Activated CD8-positive, alpha-beta T cell treated with anti-CD3 and anti-CD28 coated beads, Interleukin-2, amount 10 ng/mL, durations not matched to agents 7 days and 5 days (primary cell): ENCODE measurements around the gene PSMD12. TPM values are rescaled to one million over a fixed set of nuclear protein-coding genes. Genes with fewer than 3 reads are reported as not detected.
"Not testable (repeated sequence)": the region's sequence is repeated elsewhere in the genome, so short reads cannot be mapped to it uniquely, and the experiment has no call there.

ENCODE experiments used
- ATAC-seq: fragments of 150-1000 bp; cut with Tn5 transposase; one replicate; pipeline ENCODE4 v1.10.0; 2021; ENCODE audit warnings: moderate library complexity
- CTCF ChIA-PET: fragments of 350-600 bp; sonication (Branson Sonifier 250); formaldehyde crosslinking; loops from one replicate; lab custom pipeline; 2021; ENCODE audit warnings: antibody characterized with exemption; lab: Charles Lee
- POLR2A ChIA-PET: fragments of 350-600 bp; sonication (Branson Sonifier 250); formaldehyde crosslinking; loops from one replicate; lab custom pipeline; 2021; ENCODE audit warnings: antibody characterized with exemption; lab: Charles Lee
- DNase-seq: peaks from one replicate; pipeline ENCODE4 v3.0.0-alpha.2; 2020
- H3K27ac Mint-ChIP-seq: one replicate; pipeline ENCODE4 v1.8.0; 2021; ENCODE audit warnings: mild to moderate bottlenecking, mixed read lengths
- H3K27me3 Mint-ChIP-seq: one replicate; pipeline ENCODE4 v1.8.0; 2021; ENCODE audit warnings: low read depth, mixed read lengths
- H3K36me3 Mint-ChIP-seq: one replicate; pipeline ENCODE4 v1.8.0; 2021; ENCODE audit warnings: low read depth, mixed read lengths
- H3K4me1 Mint-ChIP-seq: one replicate; pipeline ENCODE4 v1.8.0; 2021; ENCODE audit warnings: low read depth, mixed read lengths
- H3K4me3 Mint-ChIP-seq: one replicate; pipeline ENCODE4 v1.8.0; 2021; ENCODE audit warnings: mild to moderate bottlenecking, mixed read lengths
- H3K9me3 Mint-ChIP-seq: one replicate; pipeline ENCODE4 v1.8.0; 2022; ENCODE audit warnings: mixed read lengths; ENCODE audit not compliant: insufficient read depth
- total RNA-seq, 2 experiments: library from RNA; stranded (reverse); gene quantifications; one replicate each; pipeline ENCODE4 v1.2.3, GENCODE V29; 2021

Gene PSMD12
- total RNA-seq, 2 experiments from 2014 or later: 49.4 to 53.9 TPM

- DNase-seq: no peak
- no peaks in the 10 kb centered on the region for H3K9me3 Mint-ChIP-seq
- H3K27me3 Mint-ChIP-seq: no peaks in the 10 kb centered on the region
- POLR2A ChIA-PET: no interaction called here
- peaks cover 11% of the 10 kb centered on the region for H3K4me1 Mint-ChIP-seq
- ATAC-seq: no peak
- H3K36me3 Mint-ChIP-seq: peaks cover 59% of the 10 kb centered on the region
- CTCF ChIA-PET: interaction anchor here (0.8 kb wide), 1 partner anchor 21 kb away, joined by 3 read pairs; no protein-coding TSS in a partner anchor
- no peak overlapping the region for H3K27ac Mint-ChIP-seq
- no peak overlapping the region for H3K4me3 Mint-ChIP-seq
Observed at GRCh38 chr17:67353929-67354574, 12.3 kb downstream of the PSMD12 start.

- no peak for ATAC-seq
- H3K9me3 Mint-ChIP-seq: no peaks in the 10 kb centered on the region
- H3K27ac Mint-ChIP-seq: no peak overlapping the region
- no peaks in the 10 kb centered on the region for H3K27me3 Mint-ChIP-seq
- peaks cover 59% of the 10 kb centered on the region for H3K36me3 Mint-ChIP-seq
- H3K4me3 Mint-ChIP-seq: no peak overlapping the region
- no peak for DNase-seq
- CTCF ChIA-PET: interaction anchor here (0.8 kb wide), 1 partner anchor 21 kb away, joined by 3 read pairs; no protein-coding TSS in a partner anchor
- POLR2A ChIA-PET: interaction anchor here (0.9 kb wide), 1 partner anchor 65 kb away, joined by 3 read pairs; no protein-coding TSS in a partner anchor
- H3K4me1 Mint-ChIP-seq: peaks cover 4% of the 10 kb centered on the region
Observed at GRCh38 chr17:67353161-67353560, 13.2 kb downstream of the PSMD12 start.

- Mint-ChIP-seq H3K4me3 (no peak overlapping the region), H3K27ac (no peak overlapping the region), H3K36me3 (peaks cover 64% of the 10 kb centered on the region), H3K27me3 (no peaks in the 10 kb centered on the region), H3K9me3 (no peaks in the 10 kb centered on the region), H3K4me1 (no peaks in the 10 kb centered on the region)
- DNase-seq (no peak), ATAC-seq (no peak)
- POLR2A ChIA-PET: no interaction called here
- CTCF ChIA-PET: interaction anchor here (1.3 kb wide), 1 partner anchor 128 kb away, joined by 7 read pairs; no protein-coding TSS in a partner anchor
Observed at GRCh38 chr17:67349420-67349819, 17.0 kb downstream of the PSMD12 start.

- Mint-ChIP-seq H3K4me3 (no peak overlapping the region), H3K36me3 (peaks cover 64% of the 10 kb centered on the region), H3K27me3 (no peaks in the 10 kb centered on the region), H3K27ac (no peak overlapping the region), H3K9me3 (no peaks in the 10 kb centered on the region), H3K4me1 (no peaks in the 10 kb centered on the region)
- DNase-seq (no peak), ATAC-seq (no peak)
- CTCF ChIA-PET: interaction anchor here (1.0 to 1.4 kb wide), 2 partner anchors 10 to 28 kb away, joined by 3 to 4 read pairs; no protein-coding TSS in a partner anchor
- POLR2A ChIA-PET: no interaction called here
Observed at GRCh38 chr17:67347826-67348225, 18.6 kb downstream of the PSMD12 start.

- no peak for DNase-seq
- no peaks in the 10 kb centered on the region for H3K4me1 Mint-ChIP-seq
- H3K27me3 Mint-ChIP-seq: no peaks in the 10 kb centered on the region
- POLR2A ChIA-PET: no interaction called here
- no peaks in the 10 kb centered on the region for H3K9me3 Mint-ChIP-seq
- no peak overlapping the region for H3K4me3 Mint-ChIP-seq
- H3K27ac Mint-ChIP-seq: no peak overlapping the region
- no peak for ATAC-seq
- CTCF ChIA-PET: interaction anchor here (0.9 kb wide), 1 partner anchor 17 kb away, joined by 3 read pairs; no protein-coding TSS in a partner anchor
- H3K36me3 Mint-ChIP-seq: peaks cover 58% of the 10 kb centered on the region
Observed at GRCh38 chr17:67343237-67343636, 23.1 kb downstream of the PSMD12 start.

GRCh38 chr17:67338353-67338752, 28.0 kb downstream of the PSMD12 start:
- H3K4me3 Mint-ChIP-seq, H3K4me1 Mint-ChIP-seq, DNase-seq, H3K27me3 Mint-ChIP-seq, H3K27ac Mint-ChIP-seq, H3K9me3 Mint-ChIP-seq, ATAC-seq, POLR2A ChIA-PET: not testable (repeated sequence)
- peaks cover 34% of the 10 kb centered on the region for H3K36me3 Mint-ChIP-seq
- CTCF ChIA-PET: interaction anchor here (1.3 kb wide), 1 partner anchor 9 kb away, joined by 4 read pairs; no protein-coding TSS in a partner anchor

- no peak for DNase-seq
- no peak for ATAC-seq
- H3K4me1 Mint-ChIP-seq: no peaks in the 10 kb centered on the region
- ChIA-PET POLR2A (no interaction called here), CTCF (no interaction called here)
- no peak overlapping the region for H3K27ac Mint-ChIP-seq
- no peaks in the 10 kb centered on the region for H3K9me3 Mint-ChIP-seq
- no peaks in the 10 kb centered on the region for H3K27me3 Mint-ChIP-seq
- H3K4me3 Mint-ChIP-seq: no peak overlapping the region
- peaks cover 27% of the 10 kb centered on the region for H3K36me3 Mint-ChIP-seq
Observed at GRCh38 chr17:67336859-67337258, 29.5 kb downstream of the PSMD12 start.

GRCh38 chr17:67335245-67335835, 31.0 kb downstream of the PSMD12 start:
- no peak for ATAC-seq
- Mint-ChIP-seq H3K4me1 (no peaks in the 10 kb centered on the region), H3K4me3 (no peak overlapping the region), H3K9me3 (no peaks in the 10 kb centered on the region), H3K27me3 (no peaks in the 10 kb centered on the region), H3K36me3 (peaks cover 14% of the 10 kb centered on the region), H3K27ac (no peak overlapping the region)
- DNase-seq: no peak
- ChIA-PET POLR2A (interaction anchor here (1.0 kb wide), 1 partner anchor 95 kb away, joined by 4 read pairs; no protein-coding TSS in a partner anchor), CTCF (no interaction called here)

GRCh38 chr17:67332162-67332508, 34.2 kb downstream of the PSMD12 start:
- DNase-seq, H3K27me3 Mint-ChIP-seq, H3K9me3 Mint-ChIP-seq, POLR2A ChIA-PET, H3K4me3 Mint-ChIP-seq, H3K27ac Mint-ChIP-seq, H3K4me1 Mint-ChIP-seq, H3K36me3 Mint-ChIP-seq, ATAC-seq: not testable (repeated sequence)
- CTCF ChIA-PET: interaction anchor here (1.4 kb wide), 1 partner anchor 110 kb away, joined by 5 read pairs; no protein-coding TSS in a partner anchor

GRCh38 chr17:67331381-67332161, 34.8 kb downstream of the PSMD12 start:
- CTCF ChIA-PET: interaction anchor here (1.4 kb wide), 1 partner anchor 110 kb away, joined by 5 read pairs; no protein-coding TSS in a partner anchor
- H3K9me3 Mint-ChIP-seq, ATAC-seq, H3K27ac Mint-ChIP-seq, DNase-seq, H3K4me3 Mint-ChIP-seq, POLR2A ChIA-PET, H3K36me3 Mint-ChIP-seq, H3K4me1 Mint-ChIP-seq, H3K27me3 Mint-ChIP-seq: not testable (repeated sequence)

GRCh38 chr17:67328026-67328425, 38.4 kb downstream of the PSMD12 start:
- no peaks in the 10 kb centered on the region for H3K36me3 Mint-ChIP-seq
- CTCF ChIA-PET: no interaction called here

More at GRCh38 chr17:67328026-67328425, 38.4 kb downstream of the PSMD12 start:
- H3K9me3 Mint-ChIP-seq: no peaks in the 10 kb centered on the region
- ATAC-seq (no peak), DNase-seq (no peak)
- no peaks in the 10 kb centered on the region for H3K27me3 Mint-ChIP-seq
- no peaks in the 10 kb centered on the region for H3K4me1 Mint-ChIP-seq
- POLR2A ChIA-PET: no interaction called here
- no peak overlapping the region for H3K27ac Mint-ChIP-seq
- no peak overlapping the region for H3K4me3 Mint-ChIP-seq
